Breast epithelium (tissue), 4 donors: ENCODE results near the gene PDE10A. TPM values are rescaled to one million over a fixed set of nuclear protein-coding genes. Genes with fewer than 3 reads are reported as not detected.
"Not testable (repeated sequence)": the region's sequence is repeated elsewhere in the genome, so short reads cannot be mapped to it uniquely, and the experiment has no call there.

Experiments used
- DNase-seq, 2 donors: peaks; one replicate each; pipeline ENCODE4 v3.0.0-alpha.2; 2019; ENCODE audit warnings: low spot score in 2 of 2
- H3K27ac ChIP-seq, 2 donors: fragments of 200-600 bp; sonication (generic) in 1 of 2; one replicate each; pipeline ENCODE4 v1.5.1; 2016 to 2019; ENCODE audit warnings: mild to moderate bottlenecking in 1 of 2
- H3K27me3 ChIP-seq, 2 donors: fragments of 200-600 bp; sonication (generic) in 1 of 2; one replicate each; pipeline versions ENCODE4 v1.5.1 to v1.6.0; 2017 to 2019; ENCODE audit warnings: control low read depth in 1 of 2, mild to moderate bottlenecking in 1 of 2
- H3K36me3 ChIP-seq: fragments of 200-600 bp; one replicate; pipeline ENCODE4 v1.5.1; 2019
- H3K4me1 ChIP-seq, 2 donors: fragments of 200-600 bp; sonication (generic); one replicate each; pipeline ENCODE4 v1.5.1; 2016 to 2019; ENCODE audit warnings: control low read depth in 1 of 2
- H3K4me3 ChIP-seq, 3 donors: fragments of 200-600 bp; sonication (generic); 1 replicate in 2 of 3; 2 replicates in 1 of 3; pipeline ENCODE4 v1.5.1; 2016 to 2019; ENCODE audit warnings: mild to moderate bottlenecking in 3 of 3, moderate library complexity in 2 of 3
- H3K9me3 ChIP-seq, 2 donors: fragments of 200-600 bp; sonication (generic) in 1 of 2; one replicate each; pipeline ENCODE4 v1.5.1; 2016 to 2019; ENCODE audit warnings: control low read depth in 1 of 2
- POLR2A ChIP-seq: fragments of 450-650 bp; IDR thresholded peaks from one replicate; pipeline ENCODE4 v1.6.1; 2016; ENCODE audit warnings: antibody characterized with exemption, mild to moderate bottlenecking, moderate library complexity
- POLR2AphosphoS5 ChIP-seq, 3 donors: sonication (generic); formaldehyde crosslinking; IDR thresholded peaks; one replicate each; pipeline ENCODE4 v1.6.1; 2017; ENCODE audit warnings: antibody characterized with exemption in 3 of 3
- intact Hi-C: fragments of 100-400 bp; cut with DNase I; formaldehyde crosslinking; loops from one replicate; pipeline ENCODE4 v1.15.1; 2023; ENCODE audit warnings: low total_unique reads
- total RNA-seq, 3 donors: library from RNA; depleted of rRNA; stranded (reverse); fragments of >200 nt; gene quantifications; one replicate each; pipeline ENCODE4 v1.1.0, GENCODE V29; 2016
- TF ChIP-seq, protein P1 (sequence below), 3 donors: fragments of 450-650 bp; IDR thresholded peaks; one replicate each; pipeline ENCODE4 v1.5.1; 2016 to 2017; ENCODE audit warnings: antibody characterized with exemption in 3 of 3, mild to moderate bottlenecking in 3 of 3, moderate library complexity in 3 of 3

Gene PDE10A
- total RNA-seq, 3 donors from 2014 or later = 2.7 to 22.0 (median 12.6) TPM

GRCh38 chr6:165621940-165622339 is 41.1 kb downstream of the PDE10A start:
- H3K36me3 ChIP-seq = no peaks in the 10 kb centered on the region
- intact Hi-C loops = no loop called here
- TF ChIP-seq POLR2AphosphoS5 (IDR thresholded peaks at IDR 0.05) (no peak), POLR2A (no peak)
- TF ChIP-seq, protein P1, sequence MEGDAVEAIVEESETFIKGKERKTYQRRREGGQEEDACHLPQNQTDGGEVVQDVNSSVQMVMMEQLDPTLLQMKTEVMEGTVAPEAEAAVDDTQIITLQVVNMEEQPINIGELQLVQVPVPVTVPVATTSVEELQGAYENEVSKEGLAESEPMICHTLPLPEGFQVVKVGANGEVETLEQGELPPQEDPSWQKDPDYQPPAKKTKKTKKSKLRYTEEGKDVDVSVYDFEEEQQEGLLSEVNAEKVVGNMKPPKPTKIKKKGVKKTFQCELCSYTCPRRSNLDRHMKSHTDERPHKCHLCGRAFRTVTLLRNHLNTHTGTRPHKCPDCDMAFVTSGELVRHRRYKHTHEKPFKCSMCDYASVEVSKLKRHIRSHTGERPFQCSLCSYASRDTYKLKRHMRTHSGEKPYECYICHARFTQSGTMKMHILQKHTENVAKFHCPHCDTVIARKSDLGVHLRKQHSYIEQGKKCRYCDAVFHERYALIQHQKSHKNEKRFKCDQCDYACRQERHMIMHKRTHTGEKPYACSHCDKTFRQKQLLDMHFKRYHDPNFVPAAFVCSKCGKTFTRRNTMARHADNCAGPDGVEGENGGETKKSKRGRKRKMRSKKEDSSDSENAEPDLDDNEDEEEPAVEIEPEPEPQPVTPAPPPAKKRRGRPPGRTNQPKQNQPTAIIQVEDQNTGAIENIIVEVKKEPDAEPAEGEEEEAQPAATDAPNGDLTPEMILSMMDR (IDR thresholded peaks at IDR 0.05) = no peak

DNA sequence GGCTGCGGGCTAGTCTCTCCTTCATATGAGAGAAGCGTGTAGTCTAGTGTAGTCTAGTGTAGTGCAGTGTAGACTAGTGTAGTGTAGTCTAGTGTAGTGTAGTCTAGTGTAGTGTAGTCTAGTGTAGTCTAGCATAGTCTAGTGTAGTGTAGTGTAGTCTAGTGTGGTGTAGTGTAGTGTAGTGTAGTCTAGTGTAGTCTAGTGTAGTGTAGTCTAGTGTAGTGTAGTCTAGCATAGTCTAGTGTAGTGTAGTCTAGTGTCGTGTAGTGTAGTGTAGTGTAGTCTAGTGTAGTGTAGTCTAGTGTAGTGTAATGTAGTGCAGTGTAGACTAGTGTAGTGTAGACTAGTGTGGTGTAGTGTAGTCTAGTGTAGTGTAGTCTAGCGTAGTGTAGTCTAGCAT is 44.1 kb downstream of the PDE10A start:
- H3K4me3 ChIP-seq, H3K9me3 ChIP-seq, intact Hi-C loops, H3K27ac ChIP-seq, DNase-seq, H3K4me1 ChIP-seq, H3K36me3 ChIP-seq, H3K27me3 ChIP-seq: not testable (repeated sequence)

More at GRCh38 chr6:165621940-165622339, 41.1 kb downstream of the PDE10A start:
- no peaks in the 10 kb centered on the region for H3K9me3 ChIP-seq
- DNase-seq = no peak
- H3K4me3 ChIP-seq = no peak overlapping the region
- no peak overlapping the region for H3K27ac ChIP-seq
- no peaks in the 10 kb centered on the region for H3K4me1 ChIP-seq
- H3K27me3 ChIP-seq = no peaks in the 10 kb centered on the region

GRCh38 chr6:165618241-165618640 is 44.8 kb downstream of the PDE10A start:
- TF ChIP-seq POLR2A = no peak
- TF ChIP-seq, protein P1 (IDR thresholded peaks at IDR 0.05) = no peak
- TF ChIP-seq POLR2AphosphoS5 (IDR thresholded peaks at IDR 0.05) = no peak
- Histone ChIP-seq H3K4me3 (no peak overlapping the region), H3K27me3 (no peaks in the 10 kb centered on the region), H3K27ac (no peak overlapping the region), H3K9me3 (no peaks in the 10 kb centered on the region), H3K36me3 (no peaks in the 10 kb centered on the region), H3K4me1 (no peaks in the 10 kb centered on the region)
- intact Hi-C loops = no loop called here
- no peak for DNase-seq

GRCh38 chr6:165617528-165617927 is 45.5 kb downstream of the PDE10A start:
- Histone ChIP-seq H3K36me3 (no peaks in the 10 kb centered on the region), H3K27ac (no peak overlapping the region), H3K4me1 (no peaks in the 10 kb centered on the region), H3K27me3 (no peaks in the 10 kb centered on the region), H3K4me3 (no peak overlapping the region), H3K9me3 (no peaks in the 10 kb centered on the region)
- no peak for TF ChIP-seq POLR2A
- TF ChIP-seq, protein P1 (IDR thresholded peaks at IDR 0.05) = no peak
- intact Hi-C loops = no loop called here
- DNase-seq = no peak

DNA sequence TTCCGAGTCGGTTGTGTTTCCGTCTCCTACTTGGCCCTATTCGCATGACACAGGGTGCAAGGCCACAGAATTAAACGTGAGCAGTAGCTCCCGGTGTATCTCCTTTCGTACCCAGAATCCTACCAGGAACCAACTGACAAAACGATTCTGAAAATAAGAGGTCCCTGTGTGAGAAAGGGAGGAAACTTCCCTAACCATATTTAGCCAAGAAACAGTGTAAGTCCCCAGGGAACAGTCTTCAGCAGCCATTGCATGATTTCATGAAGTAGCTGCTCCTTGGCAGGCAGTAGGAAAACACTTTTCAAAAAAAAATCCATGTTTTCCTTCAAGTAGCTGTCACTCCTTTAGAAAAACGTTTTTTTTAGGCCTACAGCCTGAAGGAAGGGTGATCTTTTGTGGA is 46.9 kb downstream of the PDE10A start:
- H3K27ac ChIP-seq = no peak overlapping the region
- H3K36me3 ChIP-seq = no peaks in the 10 kb centered on the region
- no peaks in the 10 kb centered on the region for H3K27me3 ChIP-seq
- TF ChIP-seq, protein P1 (IDR thresholded peaks at IDR 0.05) = no peak
- TF ChIP-seq POLR2AphosphoS5 (IDR thresholded peaks at IDR 0.05) (no peak), POLR2A (no peak)
- no peaks in the 10 kb centered on the region for H3K4me1 ChIP-seq
- intact Hi-C loops = no loop called here
- no peaks in the 10 kb centered on the region for H3K9me3 ChIP-seq
- DNase-seq = no peak
- H3K4me3 ChIP-seq = peak overlapping the region; percentile 10 to 51 (median 18)

GRCh38 chr6:165615636-165616035 is 47.4 kb downstream of the PDE10A start:
- H3K4me1 ChIP-seq = no peaks in the 10 kb centered on the region
- no peak for DNase-seq
- no peaks in the 10 kb centered on the region for H3K36me3 ChIP-seq
- no peak for TF ChIP-seq POLR2AphosphoS5 (IDR thresholded peaks at IDR 0.05)
- TF ChIP-seq, protein P1 (IDR thresholded peaks at IDR 0.05) = no peak
- no peak for TF ChIP-seq POLR2A
- intact Hi-C loops = no loop called here
- H3K27me3 ChIP-seq = no peaks in the 10 kb centered on the region
- H3K9me3 ChIP-seq = no peaks in the 10 kb centered on the region
- no peak overlapping the region for H3K27ac ChIP-seq
- H3K4me3 ChIP-seq = peak overlapping the region; percentile 10 to 51 (median 18)
